NCI-H1105 treated with DMSO at 0.1 percent for 48 hours (cell line): ENCODE data around the gene CBL.
"Not testable (repeated sequence)": the region's sequence is repeated elsewhere in the genome, so short reads cannot be mapped to it uniquely, and the experiment has no call there.

Source experiments
- DNase-seq: peaks from one replicate; lab custom pipeline; 2025; lab: John Stamatoyannopoulos, UW

The CBL gene

DNA sequence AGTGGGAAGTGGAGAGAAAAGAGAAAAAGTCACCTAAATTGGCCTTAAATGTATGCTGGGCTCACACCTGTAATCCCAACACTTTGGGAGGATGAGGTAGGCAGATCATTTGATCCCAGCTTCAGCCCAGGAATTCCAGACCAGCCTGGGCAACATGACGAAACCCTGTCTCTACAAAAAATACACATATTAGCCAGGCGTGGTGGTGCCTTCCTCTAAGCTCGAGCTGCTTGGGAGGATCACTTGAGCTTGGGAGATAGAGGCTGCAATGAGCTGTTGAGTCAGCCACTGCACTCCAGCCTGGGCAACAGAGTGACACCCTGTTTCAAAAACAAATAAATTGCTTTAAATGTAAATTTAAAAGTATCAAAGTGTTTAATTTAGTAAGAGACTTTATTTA, 3.9 kb downstream of the CBL start:
- no peak for DNase-seq

DNA sequence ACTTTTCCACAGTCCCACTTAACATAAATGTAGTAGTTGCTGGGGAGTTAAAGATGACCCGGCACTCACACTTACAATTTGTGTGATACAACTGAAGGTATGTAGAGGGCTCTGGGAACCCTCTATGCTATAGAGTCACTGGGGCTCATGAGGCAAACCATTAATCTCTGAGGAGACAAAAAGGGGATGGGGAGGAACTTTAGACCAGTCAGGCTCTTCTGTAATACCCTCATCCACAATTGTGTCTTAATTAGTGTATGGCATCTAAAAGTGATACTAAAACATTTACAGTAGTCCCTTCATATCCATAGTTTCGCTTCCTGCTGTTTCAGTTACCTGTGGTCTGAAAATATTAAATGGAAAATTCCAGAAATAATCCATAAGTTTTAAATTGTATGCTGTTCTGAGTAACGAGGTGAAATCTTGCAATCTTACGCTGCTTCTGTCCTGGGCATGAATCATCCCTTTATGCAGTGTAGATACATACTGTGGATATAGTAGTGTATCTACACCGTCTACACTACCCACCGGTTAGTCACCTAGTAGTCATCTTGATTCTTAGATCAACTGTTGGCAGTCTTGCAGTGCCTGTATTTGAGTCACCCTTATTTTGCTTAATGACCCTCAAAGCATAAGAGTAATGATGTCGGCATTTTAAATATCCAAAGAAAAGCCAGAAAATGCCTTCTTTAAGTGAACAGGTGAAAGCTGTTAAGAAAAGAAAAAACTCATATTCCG, 12.2 kb downstream of the CBL start:
- no peak for DNase-seq

- peak; percentile 90 for DNase-seq
These were observed 16.2 kb downstream of the CBL start for GRCh38 chr11:119222308-119222707.

DNA sequence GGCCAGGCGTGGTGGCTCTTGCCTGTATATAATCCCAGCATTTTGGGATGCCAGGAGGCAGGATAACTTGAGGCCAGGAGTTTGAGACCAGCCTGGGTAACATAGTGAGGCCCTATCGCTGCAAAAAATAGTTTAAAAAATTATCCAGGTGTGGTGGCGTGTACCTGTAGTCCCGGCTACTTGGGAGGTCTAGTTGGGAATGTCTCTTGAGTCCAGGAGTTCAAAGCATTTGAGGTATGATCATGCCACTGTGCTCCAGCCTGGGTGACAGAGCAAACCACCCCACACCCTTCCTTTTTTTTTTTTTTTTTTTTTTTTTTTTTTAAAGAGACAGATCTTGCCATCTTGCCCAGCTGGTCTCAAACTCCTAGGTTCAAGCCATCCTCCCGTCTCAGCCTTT, 16.8 kb downstream of the CBL start:
- DNase-seq: no peak

DNA sequence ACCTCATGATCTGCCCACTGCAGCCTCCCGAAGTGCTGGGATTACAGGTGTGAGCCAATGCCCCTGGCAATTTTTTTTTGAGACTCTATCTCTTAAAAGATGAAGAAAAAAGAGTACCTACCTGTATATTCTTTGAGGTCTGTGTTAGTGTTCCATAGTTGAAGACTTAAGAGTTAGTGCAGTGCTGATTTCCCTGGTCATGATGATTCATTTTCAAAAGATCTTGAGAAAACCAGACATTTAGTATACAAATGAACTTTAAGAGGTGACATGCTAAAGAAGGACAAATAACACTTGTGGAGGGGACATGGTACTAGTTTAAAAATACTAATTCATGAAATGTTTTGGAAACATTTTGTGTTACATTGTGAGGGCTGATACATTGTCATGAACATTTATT, 17.7 kb downstream of the CBL start:
- no peak for DNase-seq

GRCh38 chr11:119228535-119229287, 22.6 kb downstream of the CBL start:
- not testable (repeated sequence) for DNase-seq

DNA sequence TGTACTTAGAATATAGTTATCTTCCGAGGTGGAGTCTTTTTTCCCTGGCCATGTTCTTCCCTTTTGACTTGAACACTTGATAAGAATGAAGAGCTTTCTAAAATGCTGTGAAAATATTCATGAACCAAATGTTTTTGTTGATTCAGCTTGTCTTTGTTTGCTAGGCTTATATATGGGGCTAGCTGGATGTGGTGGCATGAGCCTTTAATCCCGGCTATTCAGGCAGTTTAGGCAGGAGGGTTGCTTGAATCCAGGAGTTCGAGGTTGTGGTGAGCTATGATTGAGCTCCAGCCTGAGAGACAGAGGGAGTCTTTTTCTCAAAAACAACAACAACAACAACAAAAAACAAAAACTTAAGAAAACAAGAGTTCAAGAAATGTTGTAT, 23.1 kb downstream of the CBL start:
- no peak for DNase-seq

DNA sequence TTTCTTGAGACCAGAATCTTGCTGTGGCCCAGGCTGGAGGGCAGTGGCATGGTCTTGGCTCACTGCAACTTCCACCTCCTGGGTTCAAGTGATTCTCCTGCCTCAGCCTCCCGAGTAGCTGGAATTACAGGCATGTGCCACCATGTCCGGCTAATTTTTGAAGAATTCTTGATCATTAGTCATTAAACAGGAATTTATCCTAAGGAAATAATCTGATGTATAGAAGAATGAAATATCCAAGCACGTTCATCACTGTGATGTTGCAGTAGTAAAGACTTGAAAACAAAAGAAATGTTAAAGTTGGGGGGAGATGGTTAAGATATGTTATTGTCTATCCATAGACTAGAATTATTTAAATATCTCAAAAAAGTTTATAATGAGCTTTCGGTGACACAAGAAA, 23.6 kb downstream of the CBL start:
- DNase-seq: no peak

DNA sequence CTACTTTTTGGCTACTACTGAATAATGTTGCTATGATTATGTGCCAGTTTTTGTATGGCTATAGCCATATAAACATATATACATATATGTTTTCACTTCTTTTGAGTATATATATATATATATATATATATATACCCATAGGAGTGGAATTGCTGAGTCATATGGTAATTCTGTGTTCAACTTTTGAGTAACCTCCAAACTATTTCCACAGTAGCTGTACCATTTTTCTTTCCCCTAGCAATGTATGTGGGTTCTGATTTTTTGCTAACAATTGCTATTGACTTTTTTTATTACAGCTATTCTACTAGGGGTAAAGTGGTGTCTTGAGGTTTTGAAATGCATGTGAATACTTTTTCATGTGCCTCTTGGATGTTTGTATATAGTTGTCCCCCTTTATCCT, 30.4 kb downstream of the CBL start:
- no peak for DNase-seq

DNA sequence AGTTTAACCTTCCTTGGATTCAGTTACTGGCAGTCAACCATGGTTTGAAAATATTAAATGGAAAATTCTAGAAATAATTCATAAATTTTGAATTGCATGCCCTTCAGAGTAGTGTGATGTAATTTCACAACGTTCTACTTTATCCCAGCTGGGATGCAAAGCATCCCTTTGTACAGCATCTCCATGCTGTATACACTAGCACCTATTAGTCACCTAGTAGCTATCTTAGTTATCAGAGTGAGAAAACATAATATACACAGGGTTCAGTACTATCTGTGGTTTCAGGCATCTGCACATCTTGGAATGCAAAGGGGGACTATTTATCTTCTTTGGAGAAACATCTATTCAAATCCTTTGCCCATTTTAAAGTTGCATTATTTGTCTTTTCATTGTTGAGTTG, 30.8 kb downstream of the CBL start:
- DNase-seq: no peak

DNA sequence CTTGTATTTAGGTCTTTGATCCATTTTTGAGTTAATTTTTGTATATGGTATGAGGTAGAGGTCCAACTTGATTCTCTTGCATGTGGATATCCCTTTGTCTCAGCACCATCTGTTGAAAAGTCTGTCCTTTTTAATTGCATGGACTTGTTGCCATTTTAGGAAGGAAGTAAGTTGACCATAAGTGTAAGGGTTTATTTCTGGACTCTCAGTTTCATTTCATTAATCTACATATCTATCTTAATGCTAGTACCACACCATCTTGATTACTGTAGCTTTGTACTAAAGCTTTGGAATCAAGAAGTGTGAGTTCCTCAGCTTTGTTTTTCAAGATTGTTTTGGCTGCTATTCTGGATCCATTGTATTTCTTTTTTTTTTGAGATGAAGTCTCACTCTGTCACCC, 31.4 kb downstream of the CBL start:
- no peak for DNase-seq

GRCh38 chr11:119248750-119249670, 42.9 kb downstream of the CBL start:
- no peak for DNase-seq

GRCh38 chr11:119249671-119250010, 43.5 kb downstream of the CBL start:
- DNase-seq: no peak

DNA sequence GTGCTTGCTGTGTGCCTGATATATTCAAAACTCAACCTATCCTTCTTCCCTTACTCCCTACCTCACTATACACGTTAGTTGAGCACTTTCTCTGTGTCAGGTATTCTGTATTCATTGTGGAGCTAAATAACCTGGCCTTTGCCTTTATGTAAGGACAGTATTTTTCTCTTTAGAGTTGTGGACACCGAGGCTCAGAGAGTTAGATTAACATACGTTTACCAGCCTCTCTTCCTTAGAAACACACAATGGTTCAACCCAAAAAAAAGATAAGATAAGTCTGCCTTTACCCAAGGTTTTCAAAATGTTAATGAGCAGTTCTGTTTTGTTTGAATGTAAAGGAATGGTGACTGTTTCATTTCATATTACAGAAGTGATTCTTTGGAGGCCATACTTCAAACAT, 45.0 kb downstream of the CBL start:
- no peak for DNase-seq

DNA sequence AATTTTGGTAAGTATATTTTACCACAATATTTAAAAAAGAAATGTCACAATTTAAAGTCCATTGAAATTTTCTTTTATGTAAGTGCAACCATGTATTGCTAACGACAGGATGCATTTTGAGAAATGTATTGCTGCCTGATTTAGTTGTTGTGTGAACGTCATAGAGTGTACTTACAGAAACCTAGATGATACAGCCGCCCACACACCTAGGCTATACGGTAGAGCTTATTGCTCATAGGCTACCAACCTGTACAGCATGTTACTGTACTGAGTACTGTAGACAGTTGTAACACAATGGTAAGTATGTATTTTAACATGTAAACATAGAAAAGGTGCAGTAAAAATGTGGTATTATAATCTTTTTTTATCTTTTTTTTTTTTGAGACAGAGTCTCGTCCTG, 48.1 kb downstream of the CBL start:
- no peak for DNase-seq

DNA sequence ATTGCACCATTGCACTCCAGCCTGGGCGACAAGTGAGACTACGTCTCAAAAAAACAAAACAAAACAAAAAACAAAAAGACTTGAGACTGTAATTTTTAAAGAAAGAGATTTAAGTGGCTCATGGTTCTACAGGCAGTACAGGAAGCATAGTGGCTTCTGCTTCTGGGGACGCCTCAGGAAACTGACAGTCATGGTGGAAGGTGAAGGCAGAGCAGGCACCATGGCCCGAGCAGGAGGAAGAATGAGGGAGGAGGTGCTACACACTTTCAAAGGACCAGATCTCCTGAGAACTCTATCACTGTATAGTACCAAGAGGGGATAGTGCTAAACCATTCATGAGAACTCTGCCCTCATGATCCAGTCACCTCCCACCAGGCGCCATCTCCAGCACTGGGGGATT, 52.0 kb downstream of the CBL start:
- DNase-seq: no peak

DNA sequence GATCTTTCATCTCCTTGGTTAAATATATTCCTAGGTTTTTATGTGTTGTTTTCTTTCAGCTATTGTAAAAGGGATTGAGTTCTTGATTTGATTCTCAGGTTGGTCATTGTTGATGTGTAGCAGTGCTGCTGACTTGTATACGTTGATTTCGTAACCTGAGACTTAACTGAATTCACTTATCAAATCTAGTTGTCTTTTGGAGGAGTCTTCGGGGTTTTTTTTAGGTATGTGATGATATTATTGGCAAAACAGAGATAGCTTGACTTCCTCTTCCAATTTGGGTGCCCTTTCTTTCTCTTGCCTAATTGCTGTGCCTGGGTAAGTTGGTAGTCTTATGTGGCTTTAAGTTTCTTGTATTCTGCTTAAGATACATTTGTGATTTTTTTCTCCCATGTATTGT, 52.8 kb downstream of the CBL start:
- DNase-seq: no peak

GRCh38 chr11:119262668-119263351, 56.7 kb downstream of the CBL start:
- no peak for DNase-seq

- no peak for DNase-seq
These were observed 57.3 kb downstream of the CBL start for GRCh38 chr11:119263352-119263940.

- no peak for DNase-seq
These were observed 59.9 kb downstream of the CBL start for GRCh38 chr11:119266063-119266462.

DNA sequence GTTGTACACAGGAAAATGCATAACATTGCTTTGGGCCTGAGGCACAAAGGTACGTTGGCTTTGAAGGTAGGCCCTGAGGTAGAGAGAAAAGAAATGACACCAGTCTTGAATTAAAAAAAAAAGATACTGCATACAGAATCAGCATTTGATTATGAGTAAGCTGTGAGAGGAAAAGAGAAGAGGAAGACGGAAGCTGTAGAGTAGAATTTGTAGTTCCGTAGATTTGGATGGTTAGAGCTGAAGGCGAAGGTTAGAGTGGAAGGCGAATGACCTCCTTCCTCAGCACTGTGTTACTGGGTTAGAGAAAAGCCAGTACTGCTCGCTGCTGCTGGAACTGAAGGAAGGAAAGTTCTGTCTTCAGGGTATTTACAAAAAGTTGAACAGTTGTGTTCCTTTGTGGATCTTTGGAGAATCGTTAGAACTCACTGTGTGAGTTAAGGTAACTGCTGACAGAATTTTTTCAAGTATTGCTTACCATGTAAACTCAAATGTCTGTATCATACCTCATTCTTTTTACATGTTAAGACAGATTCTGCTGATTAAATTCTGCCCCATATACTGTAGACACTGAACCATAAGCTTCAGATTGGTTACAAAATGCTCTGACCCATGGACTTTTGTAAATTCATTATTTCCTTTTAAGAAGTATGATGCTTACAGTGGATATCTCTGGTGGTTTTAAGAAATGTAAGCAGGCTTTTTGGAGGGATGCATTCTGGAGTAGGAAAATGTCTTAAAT, 60.5 kb downstream of the CBL start:
- DNase-seq: no peak
